Neural cell (in vitro differentiated cells): ENCODE measurements around the gene ANKRD55. TPM values are rescaled to one million over a fixed set of nuclear protein-coding genes. Genes with fewer than 3 reads are reported as not detected.

Experiments used
- H2AFZ ChIP-seq: fragments of 200-600, 300-800 bp; sonication (generic), shearing (Covaris generic); 2 replicates; pipeline ENCODE4 v1.6.0; 2014; ENCODE audit warnings: low read depth, mild to moderate bottlenecking, antibody characterized with exemption, low read length, moderate library complexity
- H3F3A ChIP-seq: fragments of 200-600 bp; shearing (Covaris generic); 2 replicates; pipeline ENCODE4 v1.6.1; 2016; ENCODE audit warnings: mild to moderate bottlenecking, moderate library complexity, mixed read lengths, antibody characterized with exemption, low read length; ENCODE audit not compliant: insufficient read depth, poor library complexity, severe bottlenecking
- H3K27ac ChIP-seq: fragments of 200-600, 300-800 bp; sonication (generic), shearing (Covaris generic); 2 replicates; pipeline ENCODE4 v1.5.1; 2014; ENCODE audit warnings: mild to moderate bottlenecking, low read length, moderate library complexity
- H3K27me3 ChIP-seq: fragments of 300-800, 200-600 bp; sonication (generic), shearing (Covaris generic); 2 replicates; pipeline ENCODE4 v1.6.0; 2014; ENCODE audit warnings: mild to moderate bottlenecking, low read depth, low read length, moderate library complexity; ENCODE audit not compliant: insufficient read depth
- H3K36me3 ChIP-seq: fragments of 300-800, 200-600 bp; sonication (generic), shearing (Covaris generic); 2 replicates; pipeline ENCODE4 v1.5.1; 2014; ENCODE audit warnings: mild to moderate bottlenecking, antibody characterized with exemption, low read length, moderate library complexity; ENCODE audit not compliant: insufficient read depth
- H3K4me2 ChIP-seq: fragments of 300-800, 200-600 bp; sonication (generic), shearing (Covaris generic); 2 replicates; pipeline ENCODE4 v1.6.0; 2014; ENCODE audit warnings: mild to moderate bottlenecking, low read length
- H3K4me3 ChIP-seq: fragments of 300-800, 200-600 bp; sonication (generic), shearing (Covaris generic); 2 replicates; pipeline ENCODE4 v1.5.1; 2014; ENCODE audit warnings: mild to moderate bottlenecking, low read length, moderate library complexity
- H3K79me2 ChIP-seq: fragments of 200-600 bp; shearing (Covaris generic); replicated peaks from 2 replicates; pipeline ENCODE4 v1.6.0; 2014; ENCODE audit warnings: mild to moderate bottlenecking, low read length, moderate library complexity; ENCODE audit not compliant: insufficient read depth
- H3K9ac ChIP-seq: fragments of 300-800, 200-600 bp; sonication (generic), shearing (Covaris generic); 2 replicates; pipeline ENCODE4 v1.6.1; 2016; ENCODE audit warnings: mild to moderate bottlenecking, low read length, mixed read lengths
- H3K9me2 ChIP-seq: fragments of 200-600 bp; shearing (Covaris generic); 2 replicates; pipeline ENCODE4 v1.6.1; 2016; ENCODE audit warnings: mild to moderate bottlenecking, low read length, mixed read lengths; ENCODE audit not compliant: insufficient read depth
- H3K9me3 ChIP-seq: fragments of 200-600, 300-800 bp; sonication (generic), shearing (Covaris generic); 2 replicates; pipeline ENCODE4 v1.6.1; 2016; ENCODE audit warnings: mild to moderate bottlenecking, mixed run types, low read length, moderate library complexity, mixed read lengths
- H4K20me1 ChIP-seq: fragments of 200-600 bp; shearing (Covaris generic); 2 replicates; pipeline ENCODE4 v1.6.1; 2016; ENCODE audit warnings: mild to moderate bottlenecking, mixed run types; ENCODE audit not compliant: insufficient read depth
- CTCF ChIP-seq: fragments of 450-650 bp; IDR thresholded peaks from 2 replicates; pipeline ENCODE4 v1.5.1; 2014; ENCODE audit warnings: antibody characterized with exemption, mild to moderate bottlenecking, moderate library complexity; ENCODE audit not compliant: poor library complexity, severe bottlenecking
- EP300 ChIP-seq: fragments of 450-650 bp; conservative IDR thresholded peaks from 2 replicates; pipeline ENCODE4 v1.6.1; 2014; ENCODE audit warnings: antibody characterized with exemption, mild to moderate bottlenecking, moderate library complexity; ENCODE audit not compliant: poor library complexity, severe bottlenecking
- EZH2 ChIP-seq: fragments of 200-600, 300-800 bp; shearing (Covaris generic), sonication (generic); IDR thresholded peaks from 2 replicates; pipeline ENCODE4 v1.6.1; 2014; ENCODE audit warnings: antibody characterized with exemption, low read length, borderline replicate concordance, mild to moderate bottlenecking; ENCODE audit not compliant: insufficient read depth, poor library complexity, severe bottlenecking
- MXI1 ChIP-seq: fragments of 450-650 bp; conservative IDR thresholded peaks from 2 replicates; pipeline ENCODE4 v1.6.1; 2014; ENCODE audit warnings: antibody characterized with exemption, mild to moderate bottlenecking; ENCODE audit not compliant: poor library complexity, severe bottlenecking
- POLR2AphosphoS5 ChIP-seq: IDR thresholded peaks from 2 replicates; pipeline ENCODE4 v1.6.1; 2012
- RAD21 ChIP-seq: fragments of 450-650 bp; conservative IDR thresholded peaks from 2 replicates; pipeline ENCODE4 v1.6.1; 2014; ENCODE audit warnings: antibody characterized with exemption, mild to moderate bottlenecking, moderate library complexity
- REST ChIP-seq: IDR thresholded peaks from 2 replicates; pipeline ENCODE4 v1.6.1; 2012; ENCODE audit warnings: borderline replicate concordance
- SMC3 ChIP-seq: fragments of 450-650 bp; conservative IDR thresholded peaks from 2 replicates; pipeline ENCODE4 v1.6.1; 2014; ENCODE audit warnings: antibody characterized with exemption, mild to moderate bottlenecking, moderate library complexity; ENCODE audit not compliant: poor library complexity
- TAF1 ChIP-seq: IDR thresholded peaks from 2 replicates; pipeline ENCODE4 v1.6.1; 2012; ENCODE audit warnings: low read depth
- polyA plus RNA-seq: library from polyadenylated mRNA; depleted of rRNA; stranded (reverse); fragments of >200 nt; gene quantifications from 2 replicates; pipeline ENCODE4 v1.2.3, GENCODE V29; 2014

The ANKRD55 gene
- polyA plus RNA-seq, 1 donor from 2014 or later, result 49.8 TPM

- TF ChIP-seq MXI1 (no peak), POLR2AphosphoS5 (no peak), EZH2 (no peak), CTCF (no peak), TAF1 (no peak), SMC3 (no peak), REST (no peak), EP300 (no peak), RAD21 (no peak)
- H3K36me3 ChIP-seq, result no peaks in the 10 kb centered on the region
- no peak overlapping the region for H3K9ac ChIP-seq
- no peaks in the 10 kb centered on the region for H3K27me3 ChIP-seq
- no peak overlapping the region for H2AFZ ChIP-seq
- H3F3A ChIP-seq, result no peaks in the 10 kb centered on the region
- H3K27ac ChIP-seq, result no peak overlapping the region
- no peaks in the 10 kb centered on the region for H4K20me1 ChIP-seq
- H3K9me2 ChIP-seq, result no peaks in the 10 kb centered on the region
- H3K9me3 ChIP-seq, result no peaks in the 10 kb centered on the region
- no peaks in the 10 kb centered on the region for H3K79me2 ChIP-seq
- H3K4me3 ChIP-seq, result no peak overlapping the region
- H3K4me2 ChIP-seq, result no peak overlapping the region
These were observed 20.8 kb upstream of the ANKRD55 start for GRCh38 chr5:56253924-56254323.

- Histone ChIP-seq H3K9me3 (no peaks in the 10 kb centered on the region), H3K36me3 (no peaks in the 10 kb centered on the region), H3K4me3 (no peak overlapping the region), H3F3A (no peaks in the 10 kb centered on the region), H4K20me1 (no peaks in the 10 kb centered on the region), H3K9ac (no peak overlapping the region), H3K4me2 (no peak overlapping the region), H3K27me3 (no peaks in the 10 kb centered on the region), H3K9me2 (no peaks in the 10 kb centered on the region), H2AFZ (no peak overlapping the region), H3K79me2 (no peaks in the 10 kb centered on the region), H3K27ac (no peak overlapping the region)
- TF ChIP-seq SMC3 (no peak), REST (no peak), POLR2AphosphoS5 (no peak), CTCF (no peak), MXI1 (no peak), RAD21 (no peak), TAF1 (no peak), EP300 (no peak), EZH2 (no peak)
These were observed 20.0 kb upstream of the ANKRD55 start for GRCh38 chr5:56253126-56253525.
